WTC11 (cell line): ENCODE data around the gene SELENOP. TPM values are rescaled to one million over a fixed set of nuclear protein-coding genes. Genes with fewer than 3 reads are reported as not detected.

Experiments
- ATAC-seq: fragments of 200-7000 bp; cut with Tn5 transposase; 2 replicates; pipeline ENCODE4 v1.10.0; 2021; ENCODE audit warnings: mild to moderate bottlenecking, moderate library complexity
- CTCF ChIA-PET: fragments of 300-600 bp; sonication (Branson Sonifier 250); formaldehyde crosslinking; loops from one replicate; lab custom pipeline; 2021; ENCODE audit warnings: antibody characterized with exemption; lab: Charles Lee
- POLR2A ChIA-PET: fragments of 350-600 bp; sonication (Branson Sonifier 250); formaldehyde crosslinking; loops from one replicate; lab custom pipeline; 2021; ENCODE audit warnings: antibody characterized with exemption; lab: Charles Lee
- DNase-seq: peaks from one replicate; pipeline ENCODE4 v3.0.0; 2021; ENCODE audit warnings: low spot score
- H3K27ac Mint-ChIP-seq: 2 replicates; pipeline ENCODE4 v1.8.0; 2021; ENCODE audit warnings: mixed read lengths
- H3K27me3 Mint-ChIP-seq: 2 replicates; pipeline ENCODE4 v1.8.0; 2021; ENCODE audit warnings: low read depth, mild to moderate bottlenecking, moderate library complexity, mixed read lengths
- H3K36me3 Mint-ChIP-seq: 2 replicates; pipeline ENCODE4 v1.8.0; 2021; ENCODE audit warnings: mixed read lengths
- H3K4me1 Mint-ChIP-seq: 2 replicates; pipeline ENCODE4 v1.8.0; 2022; ENCODE audit warnings: mixed read lengths
- H3K4me3 Mint-ChIP-seq: 2 replicates; pipeline ENCODE4 v1.8.0; 2021; ENCODE audit warnings: mild to moderate bottlenecking, moderate library complexity, mixed read lengths
- H3K9me3 Mint-ChIP-seq: 2 replicates; pipeline ENCODE4 v1.8.0; 2021; ENCODE audit warnings: mixed read lengths
- AR ChIP-seq: fragments of 250-450 bp; sonication (Bioruptor Pico); IDR thresholded peaks from 2 replicates; pipeline ENCODE4 v1.9.0; 2021; ENCODE audit warnings: mild to moderate bottlenecking
- ATF3 ChIP-seq: sonication (generic); formaldehyde crosslinking; conservative IDR thresholded peaks from 2 replicates; pipeline ENCODE4 v1.8.1; 2022; ENCODE audit warnings: mild to moderate bottlenecking, missing genetic modification reagents
- HMGA2 ChIP-seq: fragments of 250-450 bp; sonication (Bioruptor Pico); IDR thresholded peaks from 2 replicates; pipeline ENCODE4 v1.4.0; 2021; ENCODE audit warnings: mild to moderate bottlenecking, moderate library complexity
- IRF2 ChIP-seq: sonication (generic); formaldehyde crosslinking; IDR thresholded peaks from 2 replicates; pipeline ENCODE4 v1.8.0; 2022; ENCODE audit warnings: low read depth, missing genetic modification reagents, borderline replicate concordance
- MAX ChIP-seq: sonication (generic); formaldehyde crosslinking; IDR thresholded peaks from 2 replicates; pipeline ENCODE4 v1.8.0; 2022; ENCODE audit warnings: mild to moderate bottlenecking, missing genetic modification reagents
- NR3C1 ChIP-seq: sonication (generic); formaldehyde crosslinking; conservative IDR thresholded peaks from 2 replicates; pipeline ENCODE4 v1.8.1; 2023; ENCODE audit warnings: low read depth, mild to moderate bottlenecking, missing genetic modification reagents
- PRDM15 ChIP-seq: sonication (generic); formaldehyde crosslinking; IDR thresholded peaks from 2 replicates; pipeline ENCODE4 v1.8.0; 2022; ENCODE audit warnings: missing genetic modification reagents
- PREB ChIP-seq: sonication (generic); formaldehyde crosslinking; IDR thresholded peaks from 2 replicates; pipeline ENCODE4 v1.8.1; 2022; ENCODE audit warnings: mild to moderate bottlenecking, missing genetic modification reagents, moderate library complexity, borderline replicate concordance
- RORB ChIP-seq: fragments of 250-450 bp; sonication (Bioruptor Pico); IDR thresholded peaks from 2 replicates; pipeline ENCODE4 v1.9.0; 2021; ENCODE audit warnings: mild to moderate bottlenecking
- SOX15 ChIP-seq: fragments of 250-450 bp; sonication (Bioruptor Pico); IDR thresholded peaks from 2 replicates; pipeline ENCODE4 v1.9.0; 2021; ENCODE audit warnings: mild to moderate bottlenecking
- TP53 ChIP-seq: sonication (generic); formaldehyde crosslinking; IDR thresholded peaks from 2 replicates; pipeline ENCODE4 v1.8.1; 2023; ENCODE audit warnings: mild to moderate bottlenecking, missing genetic modification reagents
- ZNF121 ChIP-seq: sonication (generic); formaldehyde crosslinking; IDR thresholded peaks from 2 replicates; pipeline ENCODE4 v1.8.0; 2023; ENCODE audit warnings: missing genetic modification reagents
- ZNF263 ChIP-seq: sonication (generic); formaldehyde crosslinking; IDR thresholded peaks from 2 replicates; pipeline ENCODE4 v1.8.1; 2022; ENCODE audit warnings: low read depth, mild to moderate bottlenecking, moderate library complexity, missing genetic modification reagents
- total RNA-seq: library from RNA; stranded (reverse); gene quantifications from 3 replicates; pipeline ENCODE4 v1.2.3, GENCODE V29; 2021
- TF ChIP-seq, protein P1 (sequence below): sonication (generic); formaldehyde crosslinking; IDR thresholded peaks from 2 replicates; pipeline ENCODE4 v1.8.0; 2023; ENCODE audit warnings: missing genetic modification reagents, mild to moderate bottlenecking, borderline replicate concordance
- TF ChIP-seq, protein P2 (sequence below): sonication (generic); formaldehyde crosslinking; IDR thresholded peaks from 2 replicates; pipeline ENCODE4 v1.8.1; 2023; ENCODE audit warnings: mild to moderate bottlenecking, missing genetic modification reagents, moderate library complexity
- TF ChIP-seq, protein P3 (sequence below): sonication (generic); formaldehyde crosslinking; conservative IDR thresholded peaks from 2 replicates; pipeline ENCODE4 v1.8.1; 2023; ENCODE audit warnings: mild to moderate bottlenecking, low read depth, missing genetic modification reagents, moderate library complexity
- TF ChIP-seq, protein P4 (sequence below): fragments of 250-450 bp; sonication (Bioruptor Pico); IDR thresholded peaks from 2 replicates; pipeline ENCODE4 v2.1.2; 2022; ENCODE audit warnings: mild to moderate bottlenecking, moderate library complexity

Gene SELENOP
- total RNA-seq, 1 experiment from 2014 or later = 13.2 TPM

- TF ChIP-seq, protein P1, sequence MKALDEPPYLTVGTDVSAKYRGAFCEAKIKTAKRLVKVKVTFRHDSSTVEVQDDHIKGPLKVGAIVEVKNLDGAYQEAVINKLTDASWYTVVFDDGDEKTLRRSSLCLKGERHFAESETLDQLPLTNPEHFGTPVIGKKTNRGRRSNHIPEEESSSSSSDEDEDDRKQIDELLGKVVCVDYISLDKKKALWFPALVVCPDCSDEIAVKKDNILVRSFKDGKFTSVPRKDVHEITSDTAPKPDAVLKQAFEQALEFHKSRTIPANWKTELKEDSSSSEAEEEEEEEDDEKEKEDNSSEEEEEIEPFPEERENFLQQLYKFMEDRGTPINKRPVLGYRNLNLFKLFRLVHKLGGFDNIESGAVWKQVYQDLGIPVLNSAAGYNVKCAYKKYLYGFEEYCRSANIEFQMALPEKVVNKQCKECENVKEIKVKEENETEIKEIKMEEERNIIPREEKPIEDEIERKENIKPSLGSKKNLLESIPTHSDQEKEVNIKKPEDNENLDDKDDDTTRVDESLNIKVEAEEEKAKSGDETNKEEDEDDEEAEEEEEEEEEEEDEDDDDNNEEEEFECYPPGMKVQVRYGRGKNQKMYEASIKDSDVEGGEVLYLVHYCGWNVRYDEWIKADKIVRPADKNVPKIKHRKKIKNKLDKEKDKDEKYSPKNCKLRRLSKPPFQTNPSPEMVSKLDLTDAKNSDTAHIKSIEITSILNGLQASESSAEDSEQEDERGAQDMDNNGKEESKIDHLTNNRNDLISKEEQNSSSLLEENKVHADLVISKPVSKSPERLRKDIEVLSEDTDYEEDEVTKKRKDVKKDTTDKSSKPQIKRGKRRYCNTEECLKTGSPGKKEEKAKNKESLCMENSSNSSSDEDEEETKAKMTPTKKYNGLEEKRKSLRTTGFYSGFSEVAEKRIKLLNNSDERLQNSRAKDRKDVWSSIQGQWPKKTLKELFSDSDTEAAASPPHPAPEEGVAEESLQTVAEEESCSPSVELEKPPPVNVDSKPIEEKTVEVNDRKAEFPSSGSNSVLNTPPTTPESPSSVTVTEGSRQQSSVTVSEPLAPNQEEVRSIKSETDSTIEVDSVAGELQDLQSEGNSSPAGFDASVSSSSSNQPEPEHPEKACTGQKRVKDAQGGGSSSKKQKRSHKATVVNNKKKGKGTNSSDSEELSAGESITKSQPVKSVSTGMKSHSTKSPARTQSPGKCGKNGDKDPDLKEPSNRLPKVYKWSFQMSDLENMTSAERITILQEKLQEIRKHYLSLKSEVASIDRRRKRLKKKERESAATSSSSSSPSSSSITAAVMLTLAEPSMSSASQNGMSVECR (CRISPR knock-in tag) = no peak
- no peak for TF ChIP-seq HMGA2 (CRISPR knock-in tag)
- TF ChIP-seq MAX = no peak
- TF ChIP-seq, protein P2, sequence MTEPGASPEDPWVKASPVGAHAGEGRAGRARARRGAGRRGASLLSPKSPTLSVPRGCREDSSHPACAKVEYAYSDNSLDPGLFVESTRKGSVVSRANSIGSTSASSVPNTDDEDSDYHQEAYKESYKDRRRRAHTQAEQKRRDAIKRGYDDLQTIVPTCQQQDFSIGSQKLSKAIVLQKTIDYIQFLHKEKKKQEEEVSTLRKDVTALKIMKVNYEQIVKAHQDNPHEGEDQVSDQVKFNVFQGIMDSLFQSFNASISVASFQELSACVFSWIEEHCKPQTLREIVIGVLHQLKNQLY (CRISPR knock-in tag) = no peak
- TF ChIP-seq, protein P3, sequence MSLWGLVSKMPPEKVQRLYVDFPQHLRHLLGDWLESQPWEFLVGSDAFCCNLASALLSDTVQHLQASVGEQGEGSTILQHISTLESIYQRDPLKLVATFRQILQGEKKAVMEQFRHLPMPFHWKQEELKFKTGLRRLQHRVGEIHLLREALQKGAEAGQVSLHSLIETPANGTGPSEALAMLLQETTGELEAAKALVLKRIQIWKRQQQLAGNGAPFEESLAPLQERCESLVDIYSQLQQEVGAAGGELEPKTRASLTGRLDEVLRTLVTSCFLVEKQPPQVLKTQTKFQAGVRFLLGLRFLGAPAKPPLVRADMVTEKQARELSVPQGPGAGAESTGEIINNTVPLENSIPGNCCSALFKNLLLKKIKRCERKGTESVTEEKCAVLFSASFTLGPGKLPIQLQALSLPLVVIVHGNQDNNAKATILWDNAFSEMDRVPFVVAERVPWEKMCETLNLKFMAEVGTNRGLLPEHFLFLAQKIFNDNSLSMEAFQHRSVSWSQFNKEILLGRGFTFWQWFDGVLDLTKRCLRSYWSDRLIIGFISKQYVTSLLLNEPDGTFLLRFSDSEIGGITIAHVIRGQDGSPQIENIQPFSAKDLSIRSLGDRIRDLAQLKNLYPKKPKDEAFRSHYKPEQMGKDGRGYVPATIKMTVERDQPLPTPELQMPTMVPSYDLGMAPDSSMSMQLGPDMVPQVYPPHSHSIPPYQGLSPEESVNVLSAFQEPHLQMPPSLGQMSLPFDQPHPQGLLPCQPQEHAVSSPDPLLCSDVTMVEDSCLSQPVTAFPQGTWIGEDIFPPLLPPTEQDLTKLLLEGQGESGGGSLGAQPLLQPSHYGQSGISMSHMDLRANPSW (CRISPR knock-in tag) = no peak
- no peak for TF ChIP-seq TP53 (CRISPR knock-in tag)
- no peak for TF ChIP-seq NR3C1 (CRISPR knock-in tag)
Measured at GRCh38 chr5:42760426-42760825, 51.3 kb downstream of the SELENOP start (continued).

- DNase-seq = no peak
- H3K9me3 Mint-ChIP-seq = no peaks in the 10 kb centered on the region
- peaks cover 16% of the 10 kb centered on the region for H3K36me3 Mint-ChIP-seq
- ATAC-seq = no peak
- no peaks in the 10 kb centered on the region for H3K27me3 Mint-ChIP-seq
- no peak overlapping the region for H3K27ac Mint-ChIP-seq
- H3K4me1 Mint-ChIP-seq = peaks cover 12% of the 10 kb centered on the region
- ChIA-PET CTCF (no interaction called here), POLR2A (no interaction called here)
- no peak overlapping the region for H3K4me3 Mint-ChIP-seq
- no peak for TF ChIP-seq PRDM15
- TF ChIP-seq PREB = no peak
- TF ChIP-seq, protein P2 (CRISPR knock-in tag) = no peak
- no peak for TF ChIP-seq ZNF263 (CRISPR knock-in tag)
- no peak for TF ChIP-seq SOX15 (CRISPR knock-in tag)
- TF ChIP-seq AR = no peak
- TF ChIP-seq RORB (CRISPR knock-in tag) = no peak
- TF ChIP-seq, protein P4, sequence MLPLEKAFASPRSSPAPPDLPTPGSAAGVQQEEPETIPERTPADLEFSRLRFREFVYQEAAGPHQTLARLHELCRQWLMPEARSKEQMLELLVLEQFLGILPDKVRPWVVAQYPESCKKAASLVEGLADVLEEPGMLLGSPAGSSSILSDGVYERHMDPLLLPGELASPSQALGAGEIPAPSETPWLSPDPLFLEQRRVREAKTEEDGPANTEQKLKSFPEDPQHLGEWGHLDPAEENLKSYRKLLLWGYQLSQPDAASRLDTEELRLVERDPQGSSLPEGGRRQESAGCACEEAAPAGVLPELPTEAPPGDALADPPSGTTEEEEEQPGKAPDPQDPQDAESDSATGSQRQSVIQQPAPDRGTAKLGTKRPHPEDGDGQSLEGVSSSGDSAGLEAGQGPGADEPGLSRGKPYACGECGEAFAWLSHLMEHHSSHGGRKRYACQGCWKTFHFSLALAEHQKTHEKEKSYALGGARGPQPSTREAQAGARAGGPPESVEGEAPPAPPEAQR (CRISPR knock-in tag) = no peak
- TF ChIP-seq ZNF121 (CRISPR knock-in tag) = no peak
- no peak for TF ChIP-seq IRF2 (CRISPR knock-in tag)
- TF ChIP-seq ATF3 (CRISPR knock-in tag) = no peak
Measured at GRCh38 chr5:42759456-42759855, 52.2 kb downstream of the SELENOP start.
